ENCODE results near the gene CCDC24. TPM values are rescaled to one million over a fixed set of nuclear protein-coding genes. Genes with fewer than 3 reads are reported as not detected.

Gene CCDC24
- total and polyA plus RNA-seq, 9 of the 15 experiments (the other 6 are each of a cell fraction or from before 2014, with no cell fraction given): 0.31 to 4.5 (median 1.5) TPM

DNA sequence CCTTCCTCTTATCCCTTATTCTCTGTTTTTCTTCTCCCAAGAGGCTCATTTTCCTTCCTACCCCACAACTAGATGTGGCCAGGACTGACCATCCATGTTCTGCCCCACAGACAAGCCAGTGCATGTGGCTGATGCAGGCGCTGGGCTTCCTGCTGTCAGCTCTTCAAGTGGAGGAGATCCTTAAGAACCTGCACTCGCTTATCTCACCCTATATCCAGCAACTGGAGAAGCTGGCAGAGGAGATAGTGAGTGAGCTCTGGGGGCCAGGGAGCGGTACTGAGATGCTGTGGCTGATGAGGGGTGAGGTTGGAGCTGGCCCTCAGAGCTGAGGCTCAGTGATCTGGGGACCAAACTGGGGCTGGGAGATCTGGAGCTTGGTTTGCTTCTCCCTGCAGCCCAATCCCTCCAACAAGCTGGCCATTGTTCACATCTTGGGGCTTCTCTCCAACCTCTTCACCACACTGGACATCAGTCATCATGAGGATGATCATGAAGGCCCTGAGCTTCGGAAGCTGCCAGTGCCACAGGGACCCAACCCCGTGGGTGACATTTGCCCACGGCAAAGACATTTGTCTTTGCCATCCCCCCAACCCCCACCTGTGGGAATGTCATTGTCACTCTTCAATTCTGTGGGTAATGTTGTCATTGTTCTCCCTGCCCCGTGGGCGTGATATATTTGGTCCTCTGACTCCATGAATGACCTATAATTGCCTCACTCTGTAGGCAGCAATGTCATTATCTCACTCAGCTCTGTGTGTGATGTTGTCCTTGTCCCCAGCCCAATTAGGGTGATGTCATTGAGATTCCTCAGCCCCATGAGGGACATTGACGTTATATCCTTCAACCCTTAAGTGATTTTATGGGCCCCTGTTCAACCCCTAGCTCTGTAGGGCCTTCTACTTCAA, 32.8 kb upstream of the CCDC24 start (continued):
- peak; percentile 75 for TF ChIP-seq CBFA2T2 (conservative IDR thresholded peaks at IDR 0.05)
- TF ChIP-seq GATA2 (CRISPR knock-in tag; IDR thresholded peaks at IDR 0.05): peak; percentile 77
- peak; percentile 40; the same call in 1 of the 2 replicates for TF ChIP-seq SMARCA4 (IDR thresholded peaks at IDR 0.05)
- TF ChIP-seq ZNF592 (IDR thresholded peaks at IDR 0.05): no peak

DNA sequence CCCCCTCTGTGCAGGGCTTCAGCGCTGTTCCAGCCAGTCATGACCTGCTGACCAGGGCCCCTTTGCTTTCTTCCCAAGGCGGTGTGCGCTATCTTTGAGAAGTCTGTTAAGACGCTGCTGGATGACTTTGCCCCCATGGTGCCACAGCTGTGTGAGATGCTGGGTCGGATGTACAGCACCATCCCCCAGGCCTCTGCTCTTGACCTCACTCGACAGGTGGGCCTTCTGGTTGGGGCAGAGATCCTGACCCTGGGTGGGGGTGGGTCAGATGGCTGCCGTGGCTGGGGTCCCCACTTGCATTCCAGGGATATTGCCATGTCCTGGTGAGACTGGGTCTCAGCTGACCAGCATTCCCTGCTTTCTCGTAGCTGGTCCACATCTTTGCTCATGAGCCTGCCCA, 30.6 kb upstream of the CCDC24 start:
- WGBS (ENCODE audit: insufficient coverage, low coverage, missing lambda C conversion rate): 92% methylated on average over 8 of the region's 8 CpGs

More for the DNA sequence above, 30.6 kb upstream of the CCDC24 start:
- BruUV-seq (replicated peaks): no TSS peak
- in situ Hi-C loops (cut with MboI): no loop called here
- Histone ChIP-seq H3K36me3 (ENCODE audit: control insufficient read depth, insufficient read depth, low read length) (peaks cover 75% of the 10 kb centered on the region), H3K27me3 (ENCODE audit: control insufficient read depth in 2 of 2, insufficient read depth in 2 of 2, low read length in 2 of 2) (no peaks in the 10 kb centered on the region), H4K20me1 (replicated peaks; ENCODE audit: control insufficient read depth, insufficient read depth, low read length) (peaks cover 9% of the 10 kb centered on the region; the same call in 1 of the 2 replicates), H3K9me3 (replicated peaks; ENCODE audit: control insufficient read depth, insufficient read depth, low read depth, low read length) (no peaks in the 10 kb centered on the region), H3K9me1 (ENCODE audit: control insufficient read depth, insufficient read depth, low read length) (no peaks in the 10 kb centered on the region), H3K27ac (ENCODE audit: extremely low read depth, low read depth, low read length) (no peak overlapping the region), H3K4me1 (replicated peaks in 1 of 2; ENCODE audit: control insufficient read depth in 2 of 2, insufficient read depth in 2 of 2, low read length in 2 of 2) (peaks cover 16 to 18% of the 10 kb centered on the region in 2 experiments; a peak in 4 of 5 replicates), H3K4me3 (no peak overlapping the region), H3K4me2 (ENCODE audit: insufficient read depth, low read length) (no peak overlapping the region), H3K9ac (ENCODE audit: insufficient read depth in 1 of 2, low read depth in 2 of 2, low read length in 2 of 2) (peak overlapping the region in 1 of 2 experiments; percentile 33; a peak in 1 of 4 replicates), H2AFZ (ENCODE audit: low read depth, low read length) (no peak overlapping the region), H3K79me2 (ENCODE audit: control insufficient read depth, insufficient read depth, low read length) (no peaks in the 10 kb centered on the region)
- POLR2A ChIA-PET: no interaction called here
- FAIRE-seq (no peak), ATAC-seq (no peak), DNase-seq (ENCODE audit: extremely low read depth in 1 of 4, low spot score in 3 of 4) (no peak)
- CTCF ChIA-PET (ENCODE audit: low intra/inter-chr PET ratio): no interaction called here
- TF ChIP-seq NR2C2 (CRISPR knock-in tag; IDR thresholded peaks at IDR 0.05) (no peak), NR2C2 (tag; IDR thresholded peaks at IDR 0.05) (no peak), SIN3A (IDR thresholded peaks at IDR 0.05; ENCODE audit: borderline replicate concordance in 2 of 2, control insufficient read depth in 1 of 2, low read depth in 2 of 2, low read length in 2 of 2) (no peak), NEUROD1 (IDR thresholded peaks at IDR 0.05; ENCODE audit: borderline replicate concordance, low read depth, low read length, partially characterized antibody) (no peak), ZNF561 (CRISPR knock-in tag; conservative IDR thresholded peaks at IDR 0.05) (no peak)
- intact Hi-C loops (cut with micrococcal nuclease): no loop called here
